ENCODE results near the gene FAM83C. TPM values are rescaled to one million over a fixed set of nuclear protein-coding genes. Genes with fewer than 3 reads are reported as not detected.

Gene FAM83C
- total RNA-seq, 4 donors from 2014 or later, result 54.4 to 85.7 (median 68.6) TPM

GRCh38 chr20:35293303-35294292, 1.4 kb upstream of the FAM83C start:
- TF ChIP-seq, protein P1, sequence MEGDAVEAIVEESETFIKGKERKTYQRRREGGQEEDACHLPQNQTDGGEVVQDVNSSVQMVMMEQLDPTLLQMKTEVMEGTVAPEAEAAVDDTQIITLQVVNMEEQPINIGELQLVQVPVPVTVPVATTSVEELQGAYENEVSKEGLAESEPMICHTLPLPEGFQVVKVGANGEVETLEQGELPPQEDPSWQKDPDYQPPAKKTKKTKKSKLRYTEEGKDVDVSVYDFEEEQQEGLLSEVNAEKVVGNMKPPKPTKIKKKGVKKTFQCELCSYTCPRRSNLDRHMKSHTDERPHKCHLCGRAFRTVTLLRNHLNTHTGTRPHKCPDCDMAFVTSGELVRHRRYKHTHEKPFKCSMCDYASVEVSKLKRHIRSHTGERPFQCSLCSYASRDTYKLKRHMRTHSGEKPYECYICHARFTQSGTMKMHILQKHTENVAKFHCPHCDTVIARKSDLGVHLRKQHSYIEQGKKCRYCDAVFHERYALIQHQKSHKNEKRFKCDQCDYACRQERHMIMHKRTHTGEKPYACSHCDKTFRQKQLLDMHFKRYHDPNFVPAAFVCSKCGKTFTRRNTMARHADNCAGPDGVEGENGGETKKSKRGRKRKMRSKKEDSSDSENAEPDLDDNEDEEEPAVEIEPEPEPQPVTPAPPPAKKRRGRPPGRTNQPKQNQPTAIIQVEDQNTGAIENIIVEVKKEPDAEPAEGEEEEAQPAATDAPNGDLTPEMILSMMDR (IDR thresholded peaks at IDR 0.05), result no peak
- no peak for TF ChIP-seq POLR2A (IDR thresholded peaks at IDR 0.05)
- H3K4me3 ChIP-seq (ENCODE audit: low read depth, poor library complexity, severe bottlenecking), result no peak overlapping the region
- DNase-seq (ENCODE audit: low spot score in 2 of 2), result no peak
- WGBS, 2 donors, result 89 to 92% methylated on average over 19 of the region's 19 CpGs
- intact Hi-C loops (cut with DNase I; ENCODE audit: low total_unique reads), result no loop called here

DNA sequence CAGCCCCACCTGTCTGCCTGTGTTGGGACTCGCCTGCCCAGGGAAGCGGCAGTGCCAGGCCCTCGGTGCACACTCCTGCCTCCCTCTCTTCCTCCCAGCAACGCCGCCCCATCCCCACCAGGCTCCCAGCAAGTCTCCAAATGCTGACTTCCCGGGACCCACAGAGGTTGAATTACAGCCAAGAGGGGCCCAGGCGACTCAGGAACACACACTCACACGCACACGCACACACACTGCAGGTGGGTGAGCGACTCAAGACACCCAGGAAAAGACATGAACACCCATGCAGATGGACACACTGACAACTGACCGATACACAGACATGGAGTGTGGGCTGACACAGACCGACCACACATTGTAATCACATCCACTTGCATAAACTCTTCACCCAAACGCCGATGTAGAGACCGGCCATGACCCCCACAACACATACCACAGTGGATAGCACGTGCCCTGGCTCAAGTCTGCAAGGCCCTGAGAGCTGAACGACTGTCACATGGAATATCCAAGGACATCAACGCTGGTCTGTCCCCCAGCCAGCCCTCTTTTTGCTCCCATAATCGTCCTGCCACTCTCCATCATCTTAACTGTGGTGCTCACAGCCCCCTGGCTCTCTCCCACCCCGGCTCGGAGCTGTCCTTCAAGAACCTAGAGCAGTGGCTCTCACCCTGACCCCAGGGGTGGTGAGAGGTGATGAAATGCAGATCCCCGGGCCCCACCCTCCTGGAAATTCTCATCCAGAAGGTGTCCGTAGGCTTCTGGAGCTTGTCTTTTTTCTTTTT, 470 bp upstream of the FAM83C start:
- DNase-seq (ENCODE audit: low spot score in 2 of 2), result no peak
- intact Hi-C loops (cut with DNase I; ENCODE audit: low total_unique reads), result no loop called here
- H3K4me3 ChIP-seq (ENCODE audit: low read depth, poor library complexity, severe bottlenecking), result no peak overlapping the region
- 61 to 62% methylated on average over 23 of the region's 23 CpGs for WGBS, 2 donors
- TF ChIP-seq, protein P1 (IDR thresholded peaks at IDR 0.05), result no peak
- no peak for TF ChIP-seq POLR2A (IDR thresholded peaks at IDR 0.05)

GRCh38 chr20:35290887-35291417, 1.3 kb downstream of the FAM83C start:
- H3K4me3 ChIP-seq (ENCODE audit: low read depth, poor library complexity, severe bottlenecking), result peak overlapping the region; percentile 2
- no peak for DNase-seq (ENCODE audit: low spot score in 2 of 2)
- 55 to 68% methylated on average over 7 of the region's 7 CpGs for WGBS, 2 donors
- intact Hi-C loops (cut with DNase I; ENCODE audit: low total_unique reads), result no loop called here
- TF ChIP-seq, protein P1 (IDR thresholded peaks at IDR 0.05), result no peak
- TF ChIP-seq POLR2A (IDR thresholded peaks at IDR 0.05), result no peak

- 35 to 43% methylated on average over 7 of the region's 7 CpGs for WGBS, 2 donors
- DNase-seq (ENCODE audit: low spot score in 2 of 2), result no peak
- intact Hi-C loops (cut with DNase I; ENCODE audit: low total_unique reads), result no loop called here
- TF ChIP-seq POLR2A (IDR thresholded peaks at IDR 0.05), result no peak
- TF ChIP-seq, protein P1 (IDR thresholded peaks at IDR 0.05), result no peak
- no peak overlapping the region for H3K4me3 ChIP-seq (ENCODE audit: low read depth, poor library complexity, severe bottlenecking)
Observed at GRCh38 chr20:35290186-35290886, 1.9 kb downstream of the FAM83C start.

DNA sequence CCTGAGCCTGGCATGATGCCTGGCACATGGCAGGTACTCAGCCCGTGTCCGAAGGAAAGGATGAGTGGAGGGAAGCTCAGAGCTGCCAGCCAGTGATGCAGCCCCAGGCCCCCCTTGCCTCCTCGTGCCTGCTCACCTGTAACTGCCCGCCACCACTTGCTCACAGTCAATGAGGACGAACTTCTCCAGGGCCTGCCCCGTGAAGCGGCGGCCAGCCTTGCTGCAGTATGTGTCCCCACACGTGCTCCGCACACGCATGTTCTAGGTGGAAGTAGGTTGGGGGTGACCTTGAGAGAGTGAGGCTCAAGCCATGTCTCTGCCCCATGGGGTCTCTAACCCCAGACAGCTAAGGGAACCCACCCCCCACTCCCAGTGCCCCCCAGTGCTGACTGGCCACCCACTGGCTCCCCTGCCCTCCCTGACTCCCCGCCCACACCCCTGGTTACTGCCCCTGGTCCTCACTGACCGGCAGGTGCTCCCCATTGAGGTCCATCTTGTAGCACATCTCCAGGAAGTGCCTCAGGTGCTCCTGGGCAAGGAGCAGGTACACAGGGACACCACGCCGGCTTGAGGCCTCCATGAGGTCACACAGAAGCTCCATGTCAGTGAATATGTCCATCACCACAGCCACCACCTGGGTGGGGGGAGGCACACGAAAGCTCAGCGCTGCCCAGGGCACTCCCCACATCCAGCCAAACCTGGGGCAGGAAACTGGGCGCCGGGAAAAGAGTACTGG, 3.7 kb downstream of the FAM83C start:
- no peak for DNase-seq (ENCODE audit: low spot score in 2 of 2)
- 77 to 83% methylated on average over 19 of the region's 19 CpGs for WGBS, 2 donors
- intact Hi-C loops (cut with DNase I; ENCODE audit: low total_unique reads), result no loop called here
- H3K4me3 ChIP-seq (ENCODE audit: low read depth, poor library complexity, severe bottlenecking), result no peak overlapping the region
- TF ChIP-seq, protein P1 (IDR thresholded peaks at IDR 0.05), result no peak
- no peak for TF ChIP-seq POLR2A (IDR thresholded peaks at IDR 0.05)
